Measurements from ENCODE around the gene CFAP141.

GRCh38 chr1:154239491-154239890 lies 33.4 kb upstream of the CFAP141 start:
- TF ChIP-seq PATZ1 (CRISPR knock-in tag; IDR thresholded peaks at IDR 0.05; ENCODE audit: borderline replicate concordance) (no peak), CSRNP3 (CRISPR knock-in tag; IDR thresholded peaks at IDR 0.05) (no peak), ZNF565 (CRISPR knock-in tag; conservative IDR thresholded peaks at IDR 0.05; ENCODE audit: low read depth) (no peak), TOX (CRISPR knock-in tag; IDR thresholded peaks at IDR 0.05; ENCODE audit: borderline replicate concordance) (no peak), CREB5 (CRISPR knock-in tag; IDR thresholded peaks at IDR 0.05; ENCODE audit: low read depth) (no peak), BACH2 (CRISPR knock-in tag; IDR thresholded peaks at IDR 0.05; ENCODE audit: borderline replicate concordance) (no peak), ARNTL (CRISPR knock-in tag; IDR thresholded peaks at IDR 0.05; ENCODE audit: borderline replicate concordance, low read depth) (no peak), PPARA (CRISPR knock-in tag; IDR thresholded peaks at IDR 0.05; ENCODE audit: borderline replicate concordance) (no peak), GLIS3 (CRISPR knock-in tag; IDR thresholded peaks at IDR 0.05) (no peak), RARB (CRISPR knock-in tag; IDR thresholded peaks at IDR 0.05) (no peak)
